ENCODE measurements around the gene DNAJC3.
"Not testable (repeated sequence)": the region's sequence is repeated elsewhere in the genome, so short reads cannot be mapped to it uniquely, and the experiment has no call there.

The DNAJC3 gene, protein sequence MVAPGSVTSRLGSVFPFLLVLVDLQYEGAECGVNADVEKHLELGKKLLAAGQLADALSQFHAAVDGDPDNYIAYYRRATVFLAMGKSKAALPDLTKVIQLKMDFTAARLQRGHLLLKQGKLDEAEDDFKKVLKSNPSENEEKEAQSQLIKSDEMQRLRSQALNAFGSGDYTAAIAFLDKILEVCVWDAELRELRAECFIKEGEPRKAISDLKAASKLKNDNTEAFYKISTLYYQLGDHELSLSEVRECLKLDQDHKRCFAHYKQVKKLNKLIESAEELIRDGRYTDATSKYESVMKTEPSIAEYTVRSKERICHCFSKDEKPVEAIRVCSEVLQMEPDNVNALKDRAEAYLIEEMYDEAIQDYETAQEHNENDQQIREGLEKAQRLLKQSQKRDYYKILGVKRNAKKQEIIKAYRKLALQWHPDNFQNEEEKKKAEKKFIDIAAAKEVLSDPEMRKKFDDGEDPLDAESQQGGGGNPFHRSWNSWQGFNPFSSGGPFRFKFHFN

GRCh38 chr13:95676762-95677563 is at the start of gene DNAJC3:
Gene DNAJC3, plus strand, starts transcription at chr13:95677139. Its CDS starts 117 bp downstream, at chr13:95677256.
- DNase-seq, result peak; percentile 99

DNA sequence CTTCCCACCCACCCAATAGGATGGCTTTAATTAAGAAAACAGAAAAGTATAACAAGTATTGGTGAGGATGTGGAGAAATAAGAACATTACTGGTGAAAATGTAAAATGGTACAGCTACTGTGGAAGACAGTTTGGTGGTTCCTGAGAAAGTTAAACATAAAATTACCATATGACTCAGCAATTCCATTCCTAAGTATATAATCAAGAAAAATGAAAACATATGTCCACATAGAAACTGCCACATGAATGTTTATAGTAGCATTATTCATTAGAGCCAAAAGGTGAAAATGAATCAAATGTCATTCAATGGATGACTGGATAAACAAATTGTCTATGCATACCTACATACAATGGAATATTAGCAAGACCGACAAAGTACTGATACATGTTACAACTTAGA is 49.3 kb upstream of the DNAJC3 start:
- no peak for DNase-seq

- DNase-seq, result no peak
These were observed 48.5 kb upstream of the DNAJC3 start for GRCh38 chr13:95628488-95628887.

DNA sequence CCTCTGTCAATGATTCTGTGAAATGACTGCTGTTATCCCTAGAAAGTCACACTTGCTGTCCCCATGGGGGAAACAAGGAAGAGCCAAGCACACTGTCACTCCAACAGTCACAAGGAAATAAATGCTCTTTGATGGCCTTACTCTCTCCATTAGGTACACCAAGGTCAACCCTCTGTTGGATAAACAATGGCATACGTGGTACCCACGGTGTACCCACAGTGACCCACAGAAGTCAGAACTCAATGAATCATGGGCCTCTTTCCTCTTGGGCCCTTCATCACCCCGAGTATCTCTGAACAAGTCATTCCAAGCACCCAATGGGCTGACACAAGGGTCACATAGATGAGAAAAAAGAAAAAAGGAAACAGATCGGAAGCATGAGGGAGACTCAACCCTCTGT is 47.9 kb upstream of the DNAJC3 start:
- no peak for DNase-seq

DNA sequence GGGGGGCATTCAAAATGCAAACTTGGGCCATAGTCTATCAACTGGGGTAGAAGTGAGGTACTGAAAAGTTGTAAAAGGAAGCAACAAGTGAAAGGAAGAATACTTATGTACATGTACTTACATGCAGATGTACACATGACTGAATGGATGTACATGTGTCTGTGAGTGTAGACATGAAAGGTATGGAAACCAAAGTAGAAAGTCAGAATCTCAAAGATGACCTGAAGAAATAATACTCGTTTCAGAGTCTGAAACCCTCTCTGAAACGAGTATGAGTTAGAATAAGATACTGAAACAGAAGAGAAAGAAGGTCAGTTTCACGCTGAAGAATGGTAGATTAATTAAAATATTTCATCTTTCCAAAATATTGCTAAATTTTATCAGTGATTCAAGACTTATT is 46.3 kb upstream of the DNAJC3 start:
- DNase-seq, result no peak

DNA sequence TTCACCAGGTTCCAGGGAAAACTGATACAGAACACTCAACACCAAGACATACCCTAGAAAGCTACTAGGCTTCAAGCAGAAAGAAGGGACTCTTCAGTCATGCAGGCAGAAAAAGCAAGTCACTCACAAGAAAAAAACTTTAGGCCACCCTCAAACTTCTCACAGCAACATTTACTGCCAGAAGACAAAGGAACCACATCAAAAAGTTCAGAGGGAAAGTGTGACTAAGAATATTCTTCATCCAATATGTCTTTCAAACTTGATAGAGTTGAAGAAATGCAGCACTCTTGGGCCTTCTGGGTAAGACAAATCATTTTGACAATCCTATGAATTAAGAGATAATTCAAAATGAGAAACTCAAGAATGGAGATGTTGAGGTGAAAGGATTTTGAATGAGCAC is 40.1 kb upstream of the DNAJC3 start:
- DNase-seq, result peak; percentile 27

DNA sequence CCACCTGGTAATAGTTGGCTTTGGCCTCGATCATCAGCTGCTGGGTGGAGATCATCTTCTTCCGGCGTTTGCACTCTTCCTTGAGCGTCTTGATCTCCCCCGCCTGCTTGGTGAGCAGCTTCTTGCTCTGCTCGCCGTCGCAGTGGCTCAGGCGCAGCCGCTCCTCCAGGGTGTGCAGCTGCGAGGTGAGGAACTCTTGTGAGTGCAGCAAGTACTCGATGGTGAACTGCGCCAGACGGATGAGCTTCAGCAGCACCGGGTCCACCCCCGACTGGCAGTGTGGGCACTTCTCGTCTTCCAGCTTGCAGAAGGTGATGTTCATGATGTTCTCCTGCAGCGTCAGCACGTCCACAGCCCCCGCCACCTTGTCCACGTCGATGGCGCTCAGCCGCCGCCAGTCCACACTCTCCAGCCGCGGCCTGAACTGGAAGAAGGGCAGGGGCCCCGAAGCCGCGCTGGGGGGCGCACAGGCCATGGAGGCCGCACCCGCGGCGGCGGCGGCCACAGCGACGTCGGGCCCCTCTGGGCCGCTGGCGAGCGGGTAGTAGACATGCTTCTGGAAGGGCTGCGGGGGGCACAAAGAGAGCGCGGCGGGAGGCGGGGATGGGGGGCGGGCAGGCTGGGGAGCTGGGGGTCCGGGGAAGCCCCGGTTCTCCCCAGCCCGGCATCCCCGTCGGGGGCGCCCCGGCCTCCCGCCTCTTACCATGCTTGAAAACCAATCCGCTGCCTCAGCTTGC is 35.5 kb upstream of the DNAJC3 start:
- no peak for DNase-seq

DNA sequence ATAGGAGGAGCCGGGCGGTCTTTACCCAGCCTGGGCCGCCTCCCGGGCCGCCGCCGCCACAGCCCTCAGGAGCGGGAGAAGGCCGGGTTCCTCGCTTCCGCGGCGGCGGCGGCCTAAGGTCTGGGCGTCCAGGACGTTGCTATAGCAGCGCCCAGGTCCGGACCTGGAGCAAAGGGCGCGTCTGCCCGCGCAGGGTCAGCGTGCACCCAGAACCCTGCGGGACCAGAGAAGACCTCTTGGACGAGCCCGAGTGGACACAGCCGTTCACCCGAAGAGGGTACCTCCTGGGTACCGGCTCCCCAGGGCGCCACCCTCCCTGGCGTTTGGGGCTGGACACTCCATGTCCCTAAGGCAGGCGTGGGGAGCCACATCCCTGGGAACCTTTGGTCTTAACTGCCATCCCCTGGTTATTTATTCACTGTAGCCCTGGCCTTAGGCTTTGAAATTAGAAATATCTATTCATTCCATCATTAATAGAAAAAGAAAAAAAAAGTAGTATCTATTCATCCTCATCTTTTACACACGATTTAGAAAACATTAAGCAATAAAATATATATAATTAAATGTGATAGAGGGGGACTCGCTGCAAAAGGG is 34.8 kb upstream of the DNAJC3 start:
- no peak for DNase-seq

GRCh38 chr13:95642999-95643398 is 33.9 kb upstream of the DNAJC3 start:
- no peak for DNase-seq

DNA sequence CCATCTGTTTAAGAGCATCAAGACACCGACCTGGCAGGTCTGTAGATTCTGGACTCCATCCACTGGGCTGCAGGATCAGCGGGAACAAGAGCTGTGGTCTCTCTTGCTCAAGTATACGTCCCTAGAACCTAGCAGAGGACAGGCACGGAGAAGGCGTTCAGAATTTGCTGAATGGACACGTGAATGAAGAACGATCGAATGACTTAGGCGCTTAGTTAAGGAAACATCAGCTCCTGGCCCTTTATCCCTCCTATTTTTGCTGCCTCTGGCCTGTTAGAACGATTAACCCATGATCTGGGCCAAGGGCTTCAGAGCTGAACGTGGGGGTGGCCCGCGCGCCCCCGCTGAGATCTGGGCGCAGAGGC is 33.4 kb upstream of the DNAJC3 start:
- no peak for DNase-seq

- no peak for DNase-seq
These were observed 32.9 kb upstream of the DNAJC3 start for GRCh38 chr13:95643936-95644598.

- peak; percentile 67 for DNase-seq
These were observed 32.3 kb upstream of the DNAJC3 start, which contains the start of gene DZIP1 for GRCh38 chr13:95644601-95645052. Gene DZIP1, minus strand, starts transcription at chr13:95644706. Its CDS starts 2,677 bp downstream, at chr13:95642029.

DNA sequence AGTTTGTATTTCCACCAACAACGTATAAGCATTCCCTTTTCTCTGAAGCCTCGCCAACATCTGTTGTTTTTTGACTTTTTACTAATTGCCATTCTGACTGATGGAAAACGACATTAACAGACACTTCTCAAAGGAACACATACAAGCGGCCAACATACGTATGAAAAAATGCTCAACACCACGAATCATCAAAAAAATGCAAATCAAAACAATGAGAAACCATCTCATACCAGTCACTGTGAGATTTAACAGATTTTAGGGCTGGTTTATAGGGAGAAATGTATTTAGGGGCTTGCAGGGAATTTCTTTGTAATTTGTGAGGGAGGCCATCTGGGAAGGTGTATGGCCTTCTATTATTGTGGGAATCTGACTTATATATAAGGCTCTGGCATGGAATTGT is 29.6 kb upstream of the DNAJC3 start:
- no peak for DNase-seq

- DNase-seq, result no peak
These were observed 26.2 kb upstream of the DNAJC3 start for GRCh38 chr13:95650696-95651095.

GRCh38 chr13:95652244-95652764 is 24.6 kb upstream of the DNAJC3 start:
- no peak for DNase-seq

- no peak for DNase-seq
These were observed 24.1 kb upstream of the DNAJC3 start for GRCh38 chr13:95652821-95653220.

DNA sequence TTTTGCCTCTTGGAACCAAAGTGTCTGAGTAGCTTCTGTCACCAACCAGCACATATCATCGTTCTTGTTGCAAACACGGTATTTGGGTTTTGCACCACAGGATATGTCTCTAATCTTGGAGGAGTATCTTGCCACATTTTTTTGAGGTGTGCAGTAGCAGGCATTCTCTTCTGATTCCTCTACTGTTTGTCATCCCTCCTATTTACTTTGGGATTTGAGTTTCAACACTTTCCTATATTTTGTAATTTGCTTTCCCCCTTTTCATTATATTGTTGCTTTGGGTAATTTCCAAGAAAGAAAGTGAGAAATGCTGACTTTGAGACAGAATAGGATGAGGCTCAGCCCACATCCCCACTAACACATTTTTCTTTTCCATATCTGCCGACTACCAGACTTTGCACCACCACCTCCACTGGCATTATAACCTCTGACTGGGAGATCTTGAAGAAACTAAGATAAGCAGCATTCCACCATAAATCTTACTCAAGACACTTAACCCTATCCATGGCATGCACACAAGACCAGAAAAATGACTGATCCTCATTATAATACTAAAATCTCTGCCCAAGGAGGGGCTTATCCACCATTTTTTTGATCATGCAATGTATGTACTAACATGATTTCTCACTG is 20.4 kb upstream of the DNAJC3 start:
- DNase-seq, result no peak

GRCh38 chr13:95659500-95659899 is 17.4 kb upstream of the DNAJC3 start:
- DNase-seq, result no peak

GRCh38 chr13:95660981-95661581 is 15.9 kb upstream of the DNAJC3 start:
- DNase-seq, result peak; percentile 40

- DNase-seq, result not testable (repeated sequence)
These were observed 9.7 kb upstream of the DNAJC3 start for GRCh38 chr13:95667235-95667634.

- DNase-seq, result no peak
These were observed 5.3 kb upstream of the DNAJC3 start for GRCh38 chr13:95671597-95671996.
